GM12891 (cell line): Measurements from ENCODE around the gene PARS2.

Source experiments
- POLR2A ChIP-seq: IDR thresholded peaks from 2 replicates; pipeline ENCODE4 v1.6.1; 2011; ENCODE audit warnings: low read depth, low read length, control low read depth
- POLR2AphosphoS5 ChIP-seq: IDR thresholded peaks from 2 replicates; pipeline ENCODE4 v1.6.1; 2011; ENCODE audit warnings: low read depth, low read length, control low read depth
- TAF1 ChIP-seq: IDR thresholded peaks from 2 replicates; pipeline ENCODE4 v1.6.1; 2011; ENCODE audit warnings: low read depth, low read length, control low read depth

GRCh38 chr1:54758678-54759348, 5.5 kb downstream of the PARS2 start:
- TF ChIP-seq POLR2A (no peak), POLR2AphosphoS5 (no peak), TAF1 (no peak)
